Mesenchymal stem cell (in vitro differentiated cells and primary cell): ENCODE measurements around the gene HBD.

ENCODE experiments used
- DNase-seq: peaks from one replicate; pipeline ENCODE4 v3.0.0-alpha.2; 2013
- H2AFZ ChIP-seq: one replicate; pipeline ENCODE4 v1.6.1; 2013; ENCODE audit warnings: low read depth, mild to moderate bottlenecking, control low read depth, inconsistent platforms, low read length, moderate library complexity
- H2AK5ac ChIP-seq: 2 replicates; pipeline ENCODE4 v1.6.1; 2013; ENCODE audit warnings: low read length, moderate library complexity, mild to moderate bottlenecking, inconsistent platforms; ENCODE audit not compliant: severe bottlenecking
- H2BK120ac ChIP-seq: one replicate; pipeline ENCODE4 v1.6.1; 2013; ENCODE audit warnings: low read depth, mild to moderate bottlenecking, inconsistent platforms, low read length, moderate library complexity
- H2BK12ac ChIP-seq, 2 experiments: one replicate each; pipeline ENCODE4 v1.6.1; 2013; ENCODE audit warnings: inconsistent platforms in 2 of 2, low read length in 2 of 2, mild to moderate bottlenecking in 2 of 2, moderate library complexity in 2 of 2, control low read depth in 1 of 2
- H2BK15ac ChIP-seq: one replicate; pipeline ENCODE4 v1.6.1; 2013; ENCODE audit warnings: mild to moderate bottlenecking, low read depth, inconsistent platforms; ENCODE audit not compliant: poor library complexity, severe bottlenecking
- H2BK5ac ChIP-seq: 2 replicates; pipeline ENCODE4 v1.6.1; 2013; ENCODE audit warnings: low read depth, mild to moderate bottlenecking, low read length, control low read depth, inconsistent platforms; ENCODE audit not compliant: poor library complexity, severe bottlenecking
- H3K14ac ChIP-seq, 2 experiments: one replicate each; pipeline ENCODE4 v1.6.1; 2013; ENCODE audit warnings: inconsistent platforms in 2 of 2, low read length in 2 of 2, control low read depth in 1 of 2, mild to moderate bottlenecking in 1 of 2, moderate library complexity in 1 of 2
- H3K18ac ChIP-seq, 2 experiments: one replicate each; pipeline ENCODE4 v1.6.1; 2013; ENCODE audit warnings: inconsistent platforms in 2 of 2, low read length in 2 of 2, control low read depth in 1 of 2, low read depth in 1 of 2, mild to moderate bottlenecking in 1 of 2
- H3K23ac ChIP-seq, 2 experiments: one replicate each; pipeline ENCODE4 v1.6.1; 2013; ENCODE audit warnings: inconsistent platforms in 2 of 2, low read length in 2 of 2, mild to moderate bottlenecking in 2 of 2, moderate library complexity in 2 of 2, control low read depth in 1 of 2
- H3K27ac ChIP-seq: 2 replicates; pipeline ENCODE4 v1.5.1; 2013; ENCODE audit warnings: mild to moderate bottlenecking, moderate library complexity, low read length, control low read depth, inconsistent platforms; ENCODE audit not compliant: poor library complexity, severe bottlenecking
- H3K27me3 ChIP-seq, 2 experiments: 2 replicates each; pipeline versions ENCODE4 v1.6.1 to v1.7.0; 2013; ENCODE audit warnings: low read length in 2 of 2, mild to moderate bottlenecking in 2 of 2, moderate library complexity in 2 of 2, control low read depth in 1 of 2, inconsistent platforms in 1 of 2; ENCODE audit not compliant: control insufficient read depth in 1 of 2, insufficient read depth in 1 of 2
- H3K36me3 ChIP-seq, 2 experiments: 2 replicates each; pipeline versions ENCODE4 v1.6.1 to v1.7.0; 2013; ENCODE audit warnings: low read length in 2 of 2, control low read depth in 1 of 2, inconsistent platforms in 1 of 2, low read depth in 1 of 2, mild to moderate bottlenecking in 1 of 2; ENCODE audit not compliant: insufficient read depth in 2 of 2, control insufficient read depth in 1 of 2
- H3K4ac ChIP-seq, 2 experiments: one replicate each; pipeline ENCODE4 v1.6.1; 2013; ENCODE audit warnings: inconsistent platforms in 2 of 2, low read length in 2 of 2, mild to moderate bottlenecking in 2 of 2, moderate library complexity in 2 of 2, control low read depth in 1 of 2, low read depth in 1 of 2
- H3K4me1 ChIP-seq: 2 replicates; pipeline ENCODE4 v1.6.1; 2013; ENCODE audit warnings: low read depth, low read length, control low read depth; ENCODE audit not compliant: control insufficient read depth, insufficient read depth
- H3K4me2 ChIP-seq: 2 replicates; pipeline ENCODE4 v1.6.1; 2013; ENCODE audit warnings: low read length, mild to moderate bottlenecking, inconsistent platforms; ENCODE audit not compliant: poor library complexity, severe bottlenecking
- H3K4me3 ChIP-seq, 2 experiments: 2 replicates each; pipeline versions ENCODE4 v1.5.1 to v1.7.0; 2013; ENCODE audit warnings: low read length in 2 of 2, mild to moderate bottlenecking in 2 of 2, control low read depth in 1 of 2, low read depth in 1 of 2; ENCODE audit not compliant: insufficient read depth in 1 of 2
- H3K79me1 ChIP-seq: replicated peaks from 2 replicates; pipeline ENCODE4 v1.6.1; 2013; ENCODE audit warnings: mild to moderate bottlenecking, control low read depth, low read length, inconsistent platforms; ENCODE audit not compliant: poor library complexity, severe bottlenecking
- H3K9ac ChIP-seq: 2 replicates; pipeline ENCODE4 v1.7.0; 2013; ENCODE audit warnings: mild to moderate bottlenecking, low read length, moderate library complexity
- H3K9me3 ChIP-seq: 2 replicates; pipeline ENCODE4 v1.7.0; 2013; ENCODE audit warnings: mild to moderate bottlenecking, low read length; ENCODE audit not compliant: control insufficient read depth
- H4K8ac ChIP-seq: one replicate; pipeline ENCODE4 v1.6.1; 2013; ENCODE audit warnings: inconsistent platforms, mild to moderate bottlenecking, low read length, moderate library complexity
- H4K91ac ChIP-seq: one replicate; pipeline ENCODE4 v1.6.1; 2013; ENCODE audit warnings: mild to moderate bottlenecking, low read length, inconsistent platforms
- WGBS: methylation state at CpG from one replicate; pipeline ENCODE4 v1.1.7; 2013; ENCODE audit warnings: mixed read lengths; 5-methylcytosine and 5-hydroxymethylcytosine counted together

Gene HBD

DNA sequence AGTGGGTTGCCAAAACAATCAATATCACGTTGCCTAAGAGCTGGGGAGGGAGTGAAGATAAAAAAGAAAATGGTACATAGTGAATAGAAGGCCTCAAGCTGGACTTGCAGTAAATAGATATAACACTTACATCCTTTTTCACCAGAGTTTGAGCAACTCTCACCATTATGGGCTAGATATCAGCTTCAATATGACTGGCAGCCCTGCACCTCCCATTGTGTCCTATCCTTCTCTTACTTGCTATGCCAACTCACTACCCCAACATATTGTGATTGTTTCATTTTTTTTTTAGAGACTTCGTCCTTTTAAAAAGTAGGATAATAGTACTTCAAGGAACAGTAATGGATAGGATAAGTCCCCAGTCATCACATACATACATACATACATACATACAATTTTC, 7.9 kb upstream of the HBD start:
- no peak overlapping the region for H2BK12ac ChIP-seq
- no peak overlapping the region for H2BK5ac ChIP-seq
- no peak overlapping the region for H3K23ac ChIP-seq
- no peaks in the 10 kb centered on the region for H3K4me1 ChIP-seq
- H2BK120ac ChIP-seq, result no peak overlapping the region
- no peak overlapping the region for H2AFZ ChIP-seq
- no peak overlapping the region for H3K4me3 ChIP-seq
- H2BK15ac ChIP-seq, result no peak overlapping the region
- H3K9ac ChIP-seq, result no peak overlapping the region
- no peak overlapping the region for H3K18ac ChIP-seq
- H3K4me2 ChIP-seq, result no peak overlapping the region
- no peaks in the 10 kb centered on the region for H3K36me3 ChIP-seq
- no peak overlapping the region for H4K91ac ChIP-seq
- H3K14ac ChIP-seq, result no peak overlapping the region
- no peak overlapping the region for H3K4ac ChIP-seq
- H4K8ac ChIP-seq, result no peak overlapping the region
- no peak for DNase-seq
- no peaks in the 10 kb centered on the region for H3K9me3 ChIP-seq
- no peaks in the 10 kb centered on the region for H3K79me1 ChIP-seq
- no CpG with 5 or more reads among the region's 2 CpGs for WGBS
- H3K27me3 ChIP-seq, result no peaks in the 10 kb centered on the region
- H3K27ac ChIP-seq, result no peak overlapping the region
- H2AK5ac ChIP-seq, result no peak overlapping the region

DNA sequence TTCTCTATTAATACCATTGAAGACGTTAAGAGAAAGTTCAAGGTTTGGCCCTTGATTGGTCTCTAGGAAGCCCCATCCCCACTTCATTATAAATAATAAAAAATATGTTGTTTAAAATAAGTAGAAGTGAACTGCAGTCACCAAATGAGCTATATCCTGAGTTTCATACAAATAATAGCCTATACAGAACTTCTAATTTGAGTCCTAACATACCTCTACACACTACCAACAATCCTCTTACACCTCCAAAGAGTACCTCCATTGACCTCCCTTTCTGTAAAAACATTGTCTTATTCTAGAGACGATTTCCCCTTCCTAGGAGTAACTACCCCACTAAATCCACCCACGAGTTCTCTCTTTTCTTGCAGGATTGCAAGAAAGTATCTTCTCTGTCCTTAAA, 7.2 kb upstream of the HBD start:
- WGBS, result 94% methylated on average over 2 of the region's 3 CpGs
- H2BK5ac ChIP-seq, result no peak overlapping the region

GRCh38 chr11:5240458-5240857, 6.2 kb upstream of the HBD start:
- H3K79me1 ChIP-seq, result no peaks in the 10 kb centered on the region
- H3K9me3 ChIP-seq, result no peaks in the 10 kb centered on the region
- no peak overlapping the region for H3K18ac ChIP-seq
- no peak overlapping the region for H2BK15ac ChIP-seq
- H2AFZ ChIP-seq, result no peak overlapping the region
- H3K9ac ChIP-seq, result no peak overlapping the region
- no peak overlapping the region for H3K23ac ChIP-seq
- H3K27me3 ChIP-seq, result no peaks in the 10 kb centered on the region
- no peak overlapping the region for H2BK5ac ChIP-seq
- H2BK120ac ChIP-seq, result no peak overlapping the region
- H3K4me3 ChIP-seq, result no peak overlapping the region
- 90% methylated on average over 2 of the region's 2 CpGs for WGBS
- H3K36me3 ChIP-seq, result no peaks in the 10 kb centered on the region
- DNase-seq, result no peak
- H3K4me2 ChIP-seq, result no peak overlapping the region
- no peak overlapping the region for H2AK5ac ChIP-seq
- no peaks in the 10 kb centered on the region for H3K4me1 ChIP-seq
- no peak overlapping the region for H2BK12ac ChIP-seq
- H3K27ac ChIP-seq, result no peak overlapping the region
- no peak overlapping the region for H4K91ac ChIP-seq
- H3K4ac ChIP-seq, result no peak overlapping the region
- H4K8ac ChIP-seq, result no peak overlapping the region
- H3K14ac ChIP-seq, result no peak overlapping the region

More for the DNA sequence above, 7.2 kb upstream of the HBD start:
- Histone ChIP-seq H3K4ac (no peak overlapping the region), H2BK12ac (no peak overlapping the region), H3K4me3 (no peak overlapping the region), H3K18ac (no peak overlapping the region), H3K23ac (no peak overlapping the region), H4K91ac (no peak overlapping the region), H3K4me2 (no peak overlapping the region), H3K27me3 (no peaks in the 10 kb centered on the region), H3K9ac (no peak overlapping the region), H3K79me1 (no peaks in the 10 kb centered on the region), H2BK120ac (no peak overlapping the region), H3K14ac (no peak overlapping the region), H3K27ac (no peak overlapping the region), H2AFZ (no peak overlapping the region), H3K4me1 (no peaks in the 10 kb centered on the region), H3K36me3 (no peaks in the 10 kb centered on the region), H4K8ac (no peak overlapping the region), H2BK15ac (no peak overlapping the region), H2AK5ac (no peak overlapping the region), H3K9me3 (no peaks in the 10 kb centered on the region)
- no peak for DNase-seq

- Histone ChIP-seq H3K9me3 (no peaks in the 10 kb centered on the region), H2BK120ac (no peak overlapping the region), H3K9ac (no peak overlapping the region), H3K4ac (no peak overlapping the region), H3K27me3 (no peaks in the 10 kb centered on the region), H3K23ac (no peak overlapping the region), H2BK5ac (no peak overlapping the region), H2BK12ac (no peak overlapping the region), H3K18ac (no peak overlapping the region), H2AFZ (no peak overlapping the region), H3K27ac (no peak overlapping the region), H3K4me1 (no peaks in the 10 kb centered on the region), H3K4me2 (no peak overlapping the region), H3K79me1 (no peaks in the 10 kb centered on the region), H4K91ac (no peak overlapping the region), H3K14ac (no peak overlapping the region), H2AK5ac (no peak overlapping the region), H2BK15ac (no peak overlapping the region), H3K4me3 (no peak overlapping the region), H4K8ac (no peak overlapping the region), H3K36me3 (no peaks in the 10 kb centered on the region)
- DNase-seq, result no peak
- 100% methylated on average over 1 of the region's 1 CpG for WGBS
These were observed 5.8 kb upstream of the HBD start for GRCh38 chr11:5240056-5240455.
